Adipose tissue (tissue), 3 donors: ENCODE measurements around the gene MACROH2A2. TPM values are rescaled to one million over a fixed set of nuclear protein-coding genes. Genes with fewer than 3 reads are reported as not detected.
"Not testable (repeated sequence)": the region's sequence is repeated elsewhere in the genome, so short reads cannot be mapped to it uniquely, and the experiment has no call there.

Source experiments
- H3K27ac ChIP-seq: one replicate; pipeline ENCODE4 v1.5.1; 2013; ENCODE audit warnings: low read depth, low read length
- WGBS, 3 donors: extraction: QIAGEN DNeasy Blood & Tissue Kit; methylation state at CpG; one replicate each; pipeline ENCODE4 v1.1.7; 2013; 5-methylcytosine and 5-hydroxymethylcytosine counted together
- polyA plus RNA-seq, 3 donors: library from polyadenylated mRNA; stranded (reverse); fragments of 200-250 nt; gene quantifications; one replicate each; pipeline ENCODE4 v1.2.3, GENCODE V29; 2013
- donor health status: healthy with polysubstance abuse.
- donor health status: Bipolar disorder and iron deficiency.
- donor health status: healthy.

MACROH2A2 gene
- polyA plus RNA-seq, 3 donors, result 4.5 to 6.7 (median 6.2) TPM

GRCh38 chr10:70063418-70064098 is 10.9 kb downstream of the MACROH2A2 start:
- no peak overlapping the region for H3K27ac ChIP-seq
- 88 to 89% (median 89%) methylated on average over 10 of the region's 10 CpGs for WGBS, 3 donors

GRCh38 chr10:70064486-70064885 is 11.8 kb downstream of the MACROH2A2 start:
- no peak overlapping the region for H3K27ac ChIP-seq
- WGBS, 3 donors, result 69 to 80% (median 77%) methylated on average over 4 of the region's 4 CpGs

- H3K27ac ChIP-seq, result no peak overlapping the region
- WGBS, 3 donors, result 86 to 93% (median 91%) methylated on average over 3 of the region's 3 CpGs
Observed at GRCh38 chr10:70066190-70066589, 13.5 kb downstream of the MACROH2A2 start.

GRCh38 chr10:70067586-70067985 is 14.9 kb downstream of the MACROH2A2 start:
- no peak overlapping the region for H3K27ac ChIP-seq
- 94 to 96% (median 94%) methylated on average over 2 of the region's 2 CpGs for WGBS, 3 donors

- WGBS, 3 donors, result 89 to 97% (median 91%) methylated on average over 10 of the region's 10 CpGs
Observed at GRCh38 chr10:70068925-70069324, 16.3 kb downstream of the MACROH2A2 start.

GRCh38 chr10:70069346-70069745 is 16.7 kb downstream of the MACROH2A2 start:
- WGBS, 3 donors, result 84 to 89% (median 86%) methylated on average over 5 of the region's 5 CpGs

More at GRCh38 chr10:70068925-70069324, 16.3 kb downstream of the MACROH2A2 start:
- no peak overlapping the region for H3K27ac ChIP-seq

GRCh38 chr10:70070834-70071233 is 18.2 kb downstream of the MACROH2A2 start:
- 96 to 98% (median 97%) methylated on average over 11 of the region's 11 CpGs for WGBS, 3 donors
- no peak overlapping the region for H3K27ac ChIP-seq

More at GRCh38 chr10:70069346-70069745, 16.7 kb downstream of the MACROH2A2 start:
- H3K27ac ChIP-seq, result no peak overlapping the region

- 88 to 91% (median 90%) methylated on average over 2 of the region's 2 CpGs for WGBS, 3 donors
- no peak overlapping the region for H3K27ac ChIP-seq
Observed at GRCh38 chr10:70074165-70074564, 21.5 kb downstream of the MACROH2A2 start.

GRCh38 chr10:70074971-70075370 is 22.3 kb downstream of the MACROH2A2 start:
- 94 to 100% (median 98%) methylated on average over 2 of the region's 2 CpGs for WGBS, 3 donors
- H3K27ac ChIP-seq, result no peak overlapping the region

GRCh38 chr10:70078329-70078728 is 25.7 kb downstream of the MACROH2A2 start:
- no peak overlapping the region for H3K27ac ChIP-seq
- 92 to 97% (median 95%) methylated on average over 5 of the region's 5 CpGs for WGBS, 3 donors

GRCh38 chr10:70078937-70079336 is 26.3 kb downstream of the MACROH2A2 start:
- no peak overlapping the region for H3K27ac ChIP-seq
- 94 to 97% (median 94%) methylated on average over 7 of the region's 7 CpGs for WGBS, 3 donors

GRCh38 chr10:70080789-70081188 is 28.1 kb downstream of the MACROH2A2 start:
- 89 to 94% (median 93%) methylated on average over 2 of the region's 2 CpGs for WGBS, 3 donors
- H3K27ac ChIP-seq, result not testable (repeated sequence)

- WGBS, 3 donors, result 84 to 92% (median 90%) methylated on average over 6 of the region's 6 CpGs
- H3K27ac ChIP-seq, result no peak overlapping the region
Observed at GRCh38 chr10:70084189-70084588, 31.5 kb downstream of the MACROH2A2 start.

- no peak overlapping the region for H3K27ac ChIP-seq
- WGBS, 3 donors, result 85 to 94% (median 88%) methylated on average over 3 of the region's 3 CpGs
Observed at GRCh38 chr10:70085975-70086613, 33.4 kb downstream of the MACROH2A2 start.

GRCh38 chr10:70087616-70088307 is 35.1 kb downstream of the MACROH2A2 start:
- no peak overlapping the region for H3K27ac ChIP-seq

GRCh38 chr10:70088308-70088698 is 35.7 kb downstream of the MACROH2A2 start:
- no peak overlapping the region for H3K27ac ChIP-seq
- WGBS, 3 donors, result 80 to 85% (median 80%) methylated on average over 3 of the region's 3 CpGs

More at GRCh38 chr10:70087616-70088307, 35.1 kb downstream of the MACROH2A2 start:
- WGBS, 3 donors, result 90 to 91% (median 91%) methylated on average over 15 of the region's 15 CpGs

GRCh38 chr10:70090013-70090412 is 37.4 kb downstream of the MACROH2A2 start:
- 97 to 99% (median 97%) methylated on average over 8 of the region's 8 CpGs for WGBS, 3 donors
- no peak overlapping the region for H3K27ac ChIP-seq

- no peak overlapping the region for H3K27ac ChIP-seq
- WGBS, 3 donors, result 87 to 99% (median 94%) methylated on average over 5 of the region's 5 CpGs
Observed at GRCh38 chr10:70090951-70091350, 38.3 kb downstream of the MACROH2A2 start.

GRCh38 chr10:70092389-70092718 is 39.7 kb downstream of the MACROH2A2 start:
- 91 to 95% (median 91%) methylated on average over 7 of the region's 7 CpGs for WGBS, 3 donors
- H3K27ac ChIP-seq, result no peak overlapping the region
